ENCODE results near the gene CPOX.

CPOX gene

DNA sequence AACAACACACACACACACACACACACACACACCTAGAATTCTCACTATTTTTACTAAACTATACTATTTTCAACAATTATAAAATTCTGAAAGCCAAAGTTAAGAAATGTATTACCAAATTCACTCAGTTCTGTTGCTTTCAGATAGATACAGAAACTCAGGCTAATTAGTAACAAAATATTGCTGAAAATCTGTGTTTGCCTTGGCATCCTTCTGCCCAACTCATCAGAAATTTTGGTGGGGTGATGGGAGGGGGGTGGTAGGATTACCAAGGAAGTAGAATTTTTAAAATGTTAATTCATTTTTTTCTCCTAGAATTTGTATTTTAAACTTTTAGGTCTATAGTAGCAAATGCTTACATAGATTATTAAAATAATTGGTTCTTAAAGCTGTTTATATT lies 2.7 kb upstream of the CPOX start:
- no peak for DNase-seq (ENCODE audit: low spot score)

DNA sequence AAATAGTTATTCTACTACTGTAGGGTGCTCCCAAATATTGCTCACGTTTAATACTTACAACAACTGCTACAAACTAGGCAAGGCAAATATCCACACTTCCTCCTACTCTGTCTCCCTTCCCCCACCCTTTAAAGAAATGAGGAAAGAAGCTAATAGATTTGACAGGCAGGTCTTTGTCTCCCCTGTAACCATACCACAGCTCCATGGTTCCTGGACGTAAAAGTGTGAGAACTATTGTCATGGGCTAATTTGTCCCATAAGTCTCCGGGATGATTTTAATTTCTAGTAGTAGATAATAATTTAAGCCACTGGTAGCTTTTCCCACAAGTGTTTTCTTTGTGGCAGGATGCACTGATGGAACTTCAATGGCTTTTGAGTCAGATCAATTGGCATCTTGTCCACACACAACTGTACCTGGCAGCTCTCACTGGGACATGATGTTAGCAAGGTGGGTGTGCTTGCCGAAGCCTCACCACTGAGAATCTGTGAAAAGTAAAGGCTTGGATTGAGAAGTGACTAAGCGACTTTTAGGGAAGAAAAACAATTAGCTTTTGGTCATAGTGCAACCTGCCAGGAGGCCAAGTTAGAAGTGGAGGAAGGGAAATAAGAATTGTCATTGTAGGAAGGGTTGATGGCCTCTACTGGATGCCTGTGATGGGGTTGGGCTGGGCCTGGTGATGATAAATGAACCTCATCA lies 1.4 kb upstream of the CPOX start:
- no peak for DNase-seq (ENCODE audit: low spot score)

DNA sequence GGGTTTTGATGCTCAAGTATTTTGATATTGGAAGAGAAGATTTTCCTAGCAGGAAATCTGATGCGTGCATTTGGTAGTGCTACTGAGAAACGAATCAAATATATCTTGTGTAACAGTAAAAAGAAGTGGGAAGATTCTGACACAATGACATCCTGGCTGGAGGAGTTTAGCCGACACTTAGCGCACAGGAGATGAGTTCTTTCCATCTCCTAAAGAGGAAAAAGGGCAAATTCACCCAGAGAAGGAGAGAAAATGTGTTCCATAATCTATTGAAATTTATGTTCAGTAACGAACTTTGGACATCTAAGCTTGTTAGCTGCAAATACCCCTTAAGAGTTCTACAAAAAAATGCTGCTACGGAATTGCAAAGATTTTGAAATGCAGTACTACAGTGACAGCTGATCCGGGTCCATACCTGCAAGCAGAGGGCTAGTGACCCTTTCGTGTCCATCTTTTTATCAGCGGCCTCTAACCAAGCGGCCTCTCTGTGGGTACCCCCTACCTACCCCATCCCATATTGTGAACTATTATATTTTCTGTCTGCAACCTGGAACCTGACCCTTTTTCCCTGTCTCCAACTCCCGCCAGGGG lies 971 bp downstream of the CPOX start:
- peak; percentile 26 for DNase-seq (ENCODE audit: low spot score)

DNA sequence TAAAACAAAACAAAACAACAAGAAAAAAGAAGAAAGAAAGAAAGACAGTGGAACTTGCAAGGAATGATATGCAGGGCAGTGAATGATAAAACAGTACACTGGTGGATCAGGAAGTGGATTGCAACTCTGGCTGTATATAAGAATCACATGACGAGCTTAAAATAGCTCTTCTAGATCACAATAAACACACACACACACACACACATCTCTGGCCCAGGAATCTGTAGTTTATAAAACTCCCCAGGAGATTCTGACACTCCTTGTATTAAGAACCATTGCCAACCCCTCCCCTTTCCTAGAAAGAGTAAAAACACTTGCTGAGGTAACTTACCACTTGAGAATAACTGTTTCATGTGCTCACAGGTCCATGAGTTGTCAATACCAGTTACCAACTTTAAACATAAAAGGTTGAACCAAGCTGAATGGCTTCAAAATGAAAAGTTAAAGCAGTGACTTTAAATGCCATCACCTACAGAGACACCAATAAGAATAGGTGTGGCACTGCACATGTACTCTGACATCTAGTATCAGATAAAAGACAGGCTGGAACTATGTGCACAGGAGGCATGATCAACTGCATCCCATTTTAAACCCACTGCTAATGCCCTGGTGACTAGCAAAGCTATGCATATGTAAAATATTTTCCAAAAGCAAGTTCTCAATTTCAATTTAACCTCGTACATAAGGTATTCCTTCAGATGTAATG lies 3.9 kb downstream of the CPOX start:
- no peak for DNase-seq (ENCODE audit: low spot score)

DNA sequence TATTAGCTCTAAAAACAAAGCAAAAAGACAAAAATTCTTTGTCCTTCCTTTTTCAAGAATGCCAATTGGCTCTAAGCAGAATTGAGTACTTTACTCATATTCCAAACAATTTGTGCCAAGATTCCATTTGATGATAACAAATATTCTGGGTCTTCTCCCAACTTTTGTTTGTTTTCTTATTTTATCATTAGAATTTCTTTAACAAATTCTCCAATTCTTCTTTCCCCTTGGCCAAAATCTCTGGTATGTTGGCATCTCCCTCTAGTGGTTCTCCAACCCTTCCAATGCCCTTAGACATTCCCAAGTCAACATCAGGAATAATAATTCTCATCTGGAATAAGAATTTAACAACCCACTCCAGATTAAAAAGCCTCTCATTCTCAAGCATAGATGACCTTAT lies 5.3 kb downstream of the CPOX start:
- DNase-seq (ENCODE audit: low spot score) = peak; percentile 40

DNA sequence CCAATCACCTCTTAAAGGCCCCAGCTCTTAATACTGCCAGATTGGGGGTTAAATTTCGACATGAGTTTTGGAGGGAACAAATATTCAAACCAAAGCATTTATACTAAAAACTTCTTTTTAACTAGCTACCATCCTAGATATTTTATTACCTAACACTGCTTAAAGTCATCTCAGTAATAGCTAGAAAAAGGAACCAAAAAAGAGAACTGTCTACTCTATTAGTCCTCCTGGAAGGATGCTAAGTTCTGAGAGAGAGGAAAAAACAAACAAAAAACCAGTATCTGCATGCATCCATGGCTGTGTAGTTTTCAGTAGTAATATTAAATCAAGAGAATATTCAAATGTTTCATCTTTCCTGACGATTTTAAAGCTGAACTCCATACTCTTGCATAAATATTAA lies 5.8 kb downstream of the CPOX start:
- DNase-seq (ENCODE audit: low spot score) = no peak

DNA sequence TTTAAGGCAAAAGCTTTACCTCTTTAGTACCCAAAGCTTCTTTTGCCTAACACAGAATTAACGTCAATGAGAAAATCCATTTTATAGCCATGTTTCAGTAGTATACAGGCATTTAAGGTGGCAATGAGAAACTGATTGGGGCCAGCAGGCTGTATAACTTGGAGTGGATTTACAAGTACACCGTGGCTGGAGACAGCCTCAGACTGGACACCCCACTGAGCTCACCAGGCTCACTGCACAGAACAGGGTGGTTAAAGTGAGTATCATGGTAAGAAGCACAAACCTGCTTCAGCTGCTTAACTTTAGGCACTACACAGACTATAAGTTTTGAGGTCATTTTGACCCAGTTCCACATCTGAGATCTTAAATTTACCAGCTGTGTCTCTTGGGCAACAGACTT lies 8.9 kb downstream of the CPOX start:
- DNase-seq (ENCODE audit: low spot score) = no peak

DNA sequence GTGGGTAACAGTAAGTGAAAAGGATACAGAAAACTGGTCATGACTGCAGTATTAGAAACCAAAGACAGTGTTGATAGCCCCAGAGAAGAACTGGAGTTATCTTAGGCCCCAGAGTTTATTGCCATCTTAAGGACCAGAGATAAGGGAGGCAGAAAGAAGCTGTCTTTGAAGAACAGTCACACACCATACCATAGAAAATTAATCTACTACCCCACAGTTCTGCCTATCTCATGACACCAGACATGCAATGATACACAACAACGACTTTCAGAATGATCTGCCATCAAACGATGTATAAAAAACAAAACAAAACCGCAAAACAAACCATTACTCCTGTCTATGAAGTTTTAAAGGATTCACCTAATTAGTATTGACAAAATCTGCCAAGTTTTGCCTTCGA lies 9.6 kb downstream of the CPOX start:
- DNase-seq (ENCODE audit: low spot score) = no peak

GRCh38 chr3:98582042-98582441 lies 11.4 kb downstream of the CPOX start:
- DNase-seq (ENCODE audit: low spot score) = no peak

GRCh38 chr3:98581474-98581873 lies 11.9 kb downstream of the CPOX start:
- no peak for DNase-seq (ENCODE audit: low spot score)

- DNase-seq (ENCODE audit: low spot score) = no peak
Measured at GRCh38 chr3:98580401-98581386, 12.7 kb downstream of the CPOX start.

- DNase-seq (ENCODE audit: low spot score) = peak; percentile 57
Measured at GRCh38 chr3:98577178-98577895, 16.1 kb downstream of the CPOX start.

GRCh38 chr3:98574132-98574531 lies 19.3 kb downstream of the CPOX start:
- no peak for DNase-seq (ENCODE audit: low spot score)

DNA sequence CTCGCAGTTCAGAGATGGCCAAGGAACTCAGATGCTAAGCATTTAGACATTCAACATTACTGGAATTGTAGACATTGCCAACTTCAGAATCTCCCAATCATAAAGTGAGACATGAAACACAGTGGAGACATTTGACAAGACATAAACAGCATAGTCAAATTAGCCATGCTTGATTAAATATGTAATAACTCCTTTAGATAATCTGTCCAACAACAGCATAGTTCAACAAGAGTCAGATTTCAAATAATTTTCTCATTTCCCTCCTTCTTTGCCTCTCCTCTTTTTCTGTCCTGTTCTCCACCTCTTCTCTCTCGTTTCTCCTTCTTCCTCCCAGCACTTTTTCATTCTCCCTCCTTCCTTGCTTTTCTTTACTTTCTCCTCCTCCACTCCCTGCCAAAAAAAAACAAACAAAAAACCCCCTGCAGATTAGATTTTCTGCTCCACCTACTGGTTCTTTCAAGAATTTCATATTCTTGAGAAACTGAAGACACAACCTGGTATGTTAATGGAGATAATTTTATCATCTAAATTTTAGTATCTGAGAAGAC lies 20.2 kb downstream of the CPOX start:
- DNase-seq (ENCODE audit: low spot score) = peak; percentile 27

DNA sequence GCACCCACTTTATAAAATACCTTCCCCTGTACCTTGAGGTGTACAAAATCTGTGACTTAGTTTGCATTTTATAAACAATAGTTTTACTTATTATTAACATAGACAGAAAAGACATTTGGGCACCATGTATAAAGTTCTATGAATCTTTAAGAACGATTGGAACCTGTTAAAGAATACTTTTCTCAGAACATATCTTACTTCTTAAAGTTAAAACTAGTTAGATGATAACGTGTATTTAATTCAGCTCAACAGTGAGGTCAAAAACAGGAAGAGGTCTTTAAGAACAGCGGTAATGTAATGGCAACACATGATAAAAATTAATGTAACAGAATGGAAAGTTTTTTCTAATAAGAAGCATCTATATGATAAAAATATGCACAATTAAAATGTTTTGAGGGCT lies 25.0 kb downstream of the CPOX start:
- DNase-seq (ENCODE audit: low spot score) = no peak

DNA sequence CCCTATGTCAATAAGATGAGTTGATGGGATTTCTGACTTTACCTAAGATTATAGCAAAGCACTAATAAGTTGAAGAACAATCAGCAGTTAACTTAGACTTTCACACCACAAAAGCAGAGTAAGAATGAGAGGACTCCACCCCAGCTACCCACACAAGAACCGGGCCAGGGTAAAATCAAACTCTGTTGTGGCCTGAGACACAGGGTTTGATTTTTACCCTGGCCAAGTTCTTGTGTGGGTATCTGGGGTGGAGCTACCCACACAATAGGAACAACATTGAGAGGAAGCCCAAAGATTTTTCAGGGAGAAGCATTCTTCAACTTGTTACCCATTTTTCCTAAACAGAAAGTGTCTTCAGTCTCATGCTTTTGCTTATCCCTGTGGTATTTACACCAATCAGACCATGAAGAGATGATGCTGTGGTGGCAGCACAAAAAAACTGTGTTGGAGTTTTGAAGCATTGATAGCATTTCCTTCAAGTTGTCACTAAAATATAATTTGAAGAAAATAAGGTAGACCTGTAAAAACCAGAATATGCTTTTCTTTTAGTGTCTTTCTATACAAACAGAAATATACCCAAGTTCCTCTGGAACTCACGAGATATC lies 25.6 kb downstream of the CPOX start:
- DNase-seq (ENCODE audit: low spot score) = no peak

DNA sequence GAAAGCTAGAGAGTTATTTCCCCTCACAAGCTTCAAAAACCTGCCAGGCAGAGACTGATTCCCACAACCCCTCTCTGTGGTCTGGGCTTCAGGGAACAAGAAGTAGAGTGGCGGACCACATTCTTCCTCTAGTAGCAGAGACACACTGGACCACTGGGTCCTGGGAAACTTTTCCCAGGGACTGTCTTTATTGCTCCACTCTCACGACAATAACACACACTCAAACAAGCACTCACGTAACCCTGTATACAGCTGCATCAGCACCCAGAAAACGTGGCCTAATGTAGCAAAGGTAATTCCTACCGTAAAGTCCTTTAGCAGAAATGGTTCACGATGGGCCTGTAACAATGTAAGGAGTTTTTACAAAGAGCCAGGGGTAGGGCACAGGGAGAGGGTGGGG lies 27.6 kb downstream of the CPOX start:
- no peak for DNase-seq (ENCODE audit: low spot score)

DNA sequence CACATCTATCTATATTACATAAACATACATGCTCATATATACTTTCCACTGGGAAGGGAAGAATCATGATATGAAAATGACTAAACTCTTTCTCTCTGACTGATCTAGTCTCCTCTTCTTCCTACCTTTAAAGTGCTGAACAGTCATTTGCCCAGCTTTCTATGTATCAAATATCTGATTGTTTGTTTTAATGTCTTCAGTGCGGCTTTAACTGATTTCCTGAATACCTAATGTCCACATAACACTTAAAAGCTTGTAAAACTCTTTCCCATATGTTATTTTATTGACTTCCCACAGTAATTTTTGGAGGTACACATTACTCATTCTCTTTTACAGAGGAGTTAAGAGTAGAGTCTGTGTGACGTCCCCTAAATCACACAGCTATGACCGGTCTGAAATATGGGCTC lies 28.2 kb downstream of the CPOX start:
- no peak for DNase-seq (ENCODE audit: low spot score)

DNA sequence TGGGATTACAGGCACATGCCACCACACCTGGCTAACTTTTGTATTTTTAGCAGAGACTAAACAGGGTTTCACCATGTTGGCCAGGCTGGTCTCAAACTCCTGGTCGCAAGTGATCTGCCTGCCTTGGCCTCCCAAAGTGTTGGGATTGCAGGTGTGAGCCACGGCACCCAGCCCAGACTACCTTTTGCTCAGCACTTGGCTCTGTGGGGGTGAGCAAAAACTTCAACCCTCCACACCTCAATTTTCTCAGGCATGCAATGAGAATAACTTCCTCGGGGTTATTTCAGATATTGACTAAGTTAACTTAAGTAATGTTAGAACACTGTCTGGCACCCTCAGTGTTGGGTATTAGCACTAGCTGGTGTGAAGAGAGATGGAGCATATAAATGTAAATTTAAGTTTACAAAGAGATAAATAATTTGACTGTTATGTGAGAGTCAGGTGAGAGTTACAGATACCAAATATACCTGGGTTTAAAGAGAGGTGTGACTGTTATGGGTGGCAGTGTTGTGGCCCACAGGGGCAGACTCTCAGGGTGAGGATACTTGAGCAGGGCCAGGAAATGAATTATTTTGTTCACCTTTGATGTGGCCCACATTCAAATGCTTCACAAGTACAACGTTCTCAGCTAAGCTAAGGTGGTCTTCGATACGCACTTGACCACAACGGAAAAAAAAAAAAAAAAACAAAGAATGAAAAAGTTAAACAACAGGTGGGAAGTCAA lies 29.0 kb downstream of the CPOX start:
- no peak for DNase-seq (ENCODE audit: low spot score)

- peak; percentile 58 for DNase-seq (ENCODE audit: low spot score)
Measured at GRCh38 chr3:98563661-98564281, 29.6 kb downstream of the CPOX start.
